K562 (cell line): ENCODE data around the gene HDAC7. TPM values are rescaled to one million over a fixed set of nuclear protein-coding genes. Genes with fewer than 3 reads are reported as not detected.
A peak's percentile ranks its signal among the peaks of the same experiment; 100 is the strongest.

Experiments
- ATAC-seq: fragments of 200-7000 bp; cut with Tn5 transposase; 3 replicates; pipeline ENCODE4 v1.9.1; 2020; ENCODE audit warnings: moderate library complexity
- BruUV-seq: library from RNA; stranded (reverse); fragments of 400-500 nt; replicated peaks from 2 replicates; lab custom pipeline; 2021; lab: Mats Ljungman, UMichigan
- CTCF ChIA-PET: fragments of 300-600 bp; formaldehyde crosslinking; extraction: SDS; loops from one replicate; lab custom pipeline; 2021; ENCODE audit warnings: low intra/inter-chr PET ratio; lab: Yijun Ruan, JAX
- POLR2A ChIA-PET: fragments of 300-600, 350-650 bp; sonication (Branson Sonifier 250); formaldehyde crosslinking; extraction: SDS; loops from one replicate; lab custom pipeline; 2021; ENCODE audit warnings: antibody characterized with exemption, inconsistent platforms; lab: Yijun Ruan, JAX
- DNase-seq, 4 experiments: peaks; one replicate each; pipeline versions ENCODE4 v3.0.0 to v3.0.0-alpha.2; 2011 to 2018; ENCODE audit warnings: low spot score in 3 of 4, mixed read lengths in 3 of 4; ENCODE audit errors: extremely low read depth in 1 of 4
- FAIRE-seq: peaks from 2 replicates; lab custom pipeline; 2011; peaks lifted over from hg19 to GRCh38; lab: Jason Lieb, UNC
- H2AFZ ChIP-seq: 2 replicates; pipeline ENCODE4 v1.6.0; 2011; ENCODE audit warnings: low read depth, low read length, control low read depth, inconsistent platforms
- H3K27ac ChIP-seq: fragments of 200-600 bp; 3 replicates; pipeline ENCODE4 v1.8.0; 2011; ENCODE audit warnings: low read depth, mild to moderate bottlenecking, control low read depth, inconsistent platforms, low read length, moderate library complexity, mixed read lengths; ENCODE audit errors: extremely low read depth
- H3K27me3 ChIP-seq, 2 experiments: fragments of 300-600 bp in 1 of 2; 2 replicates in 1 of 2; 3 replicates in 1 of 2; pipeline versions ENCODE4 v1.6.0 to v1.8.0; 2011; ENCODE audit warnings: inconsistent platforms in 2 of 2, low read length in 2 of 2, mild to moderate bottlenecking in 1 of 2, mixed read lengths in 1 of 2, moderate library complexity in 1 of 2; ENCODE audit not compliant: control insufficient read depth in 2 of 2, insufficient read depth in 2 of 2
- H3K36me3 ChIP-seq: fragments of 300-600 bp; 3 replicates; pipeline ENCODE4 v1.8.0; 2011; ENCODE audit warnings: mild to moderate bottlenecking, low read length, inconsistent platforms; ENCODE audit not compliant: control insufficient read depth, insufficient read depth
- H3K4me1 ChIP-seq, 2 experiments: fragments of 200-600 bp in 1 of 2; replicated peaks in 1 of 2; 2 replicates in 1 of 2; 3 replicates in 1 of 2; pipeline versions ENCODE4 v1.5.1 to v1.8.0; 2011; ENCODE audit warnings: inconsistent platforms in 2 of 2, low read length in 2 of 2, mild to moderate bottlenecking in 1 of 2, mixed read lengths in 1 of 2, moderate library complexity in 1 of 2; ENCODE audit not compliant: control insufficient read depth in 2 of 2, insufficient read depth in 2 of 2
- H3K4me2 ChIP-seq: 2 replicates; pipeline ENCODE4 v1.6.1; 2011; ENCODE audit warnings: low read length, control low read depth, inconsistent platforms, mixed read lengths; ENCODE audit not compliant: insufficient read depth
- H3K4me3 ChIP-seq: fragments of 200-600 bp; sonication (generic), shearing (Covaris generic); 2 replicates; pipeline ENCODE4 v1.5.1; 2016; ENCODE audit warnings: control low read depth, inconsistent platforms
- H3K79me2 ChIP-seq: fragments of 200-600 bp; 3 replicates; pipeline ENCODE4 v1.8.0; 2011; ENCODE audit warnings: low read length, inconsistent platforms; ENCODE audit not compliant: control insufficient read depth, insufficient read depth
- H3K9ac ChIP-seq, 2 experiments: 2 replicates each; pipeline versions ENCODE4 v1.6.0 to v1.6.1; 2011; ENCODE audit warnings: low read depth in 2 of 2, low read length in 2 of 2, control low read depth in 1 of 2, inconsistent platforms in 1 of 2, mild to moderate bottlenecking in 1 of 2, mixed read lengths in 1 of 2; ENCODE audit not compliant: insufficient read depth in 1 of 2
- H3K9me1 ChIP-seq: one replicate; pipeline ENCODE4 v1.6.0; 2011; ENCODE audit warnings: inconsistent platforms, mild to moderate bottlenecking, low read length, moderate library complexity; ENCODE audit not compliant: control insufficient read depth, insufficient read depth
- H3K9me3 ChIP-seq: replicated peaks from 2 replicates; pipeline ENCODE4 v1.5.1; 2011; ENCODE audit warnings: low read depth, low read length, inconsistent platforms; ENCODE audit not compliant: control insufficient read depth, insufficient read depth
- H4K20me1 ChIP-seq: replicated peaks from 2 replicates; pipeline ENCODE4 v1.6.1; 2011; ENCODE audit warnings: low read length, inconsistent platforms, mixed read lengths; ENCODE audit not compliant: control insufficient read depth, insufficient read depth
- BCOR ChIP-seq: fragments of 450-650 bp; IDR thresholded peaks from 2 replicates; pipeline ENCODE4 v1.6.1; 2016
- CREB1 ChIP-seq, 2 experiments: sonication (generic) in 1 of 2; formaldehyde crosslinking in 1 of 2; IDR thresholded peaks; 2 replicates each; pipeline versions ENCODE4 v1.6.1 to v1.8.0; 2012 to 2022; ENCODE audit warnings: inconsistent platforms in 1 of 2, mild to moderate bottlenecking in 1 of 2, missing genetic modification reagents in 1 of 2, moderate library complexity in 1 of 2
- CTCF ChIP-seq, 3 experiments: IDR thresholded peaks in 2 of 3; conservative IDR thresholded peaks in 1 of 3; 2 replicates each; pipeline ENCODE4 v1.5.1; 2011 to 2012; ENCODE audit warnings: low read length in 3 of 3, mild to moderate bottlenecking in 3 of 3, control low read depth in 2 of 3, improper control_type of control experiment in 1 of 3, inconsistent platforms in 1 of 3, low read depth in 1 of 3, mixed read lengths in 1 of 3, moderate library complexity in 1 of 3; ENCODE audit not compliant: insufficient read depth in 2 of 3
- DEAF1 ChIP-seq: fragments of 450-650 bp; formaldehyde crosslinking; IDR thresholded peaks from 2 replicates; pipeline ENCODE4 v1.4.0; 2020; ENCODE audit warnings: mild to moderate bottlenecking, moderate library complexity
- ETV1 ChIP-seq: fragments of 450-650 bp; conservative IDR thresholded peaks from 2 replicates; pipeline ENCODE4 v1.6.1; 2016; ENCODE audit warnings: missing genetic modification characterization, control low read depth, low read depth, missing compliant biosample characterization
- HDAC2 ChIP-seq: fragments of 450-650 bp; IDR thresholded peaks from 2 replicates; pipeline ENCODE4 v1.6.1; 2016; ENCODE audit warnings: mild to moderate bottlenecking
- HNRNPLL ChIP-seq: fragments of 200-400 bp; formaldehyde crosslinking; IDR thresholded peaks from 2 replicates; pipeline ENCODE4 v1.6.1; 2017; ENCODE audit warnings: low read length, low read depth, mild to moderate bottlenecking; ENCODE audit not compliant: poor library complexity, severe bottlenecking
- KDM1A ChIP-seq, 2 experiments: fragments of 450-650 bp; IDR thresholded peaks; 2 replicates each; pipeline ENCODE4 v1.6.1; 2016; ENCODE audit warnings: mild to moderate bottlenecking in 2 of 2
- NR2C2 ChIP-seq, 2 experiments: fragments of 200-800 bp in 1 of 2; sonication (Bioruptor generic) in 1 of 2; sonication (generic) in 1 of 2; formaldehyde crosslinking in 1 of 2; IDR thresholded peaks; 2 replicates each; pipeline versions ENCODE4 v1.6.1 to v1.8.0; 2016 to 2022; ENCODE audit warnings: mild to moderate bottlenecking in 1 of 2, missing compliant biosample characterization in 1 of 2, missing genetic modification characterization in 1 of 2, missing genetic modification reagents in 1 of 2
- SRSF3 ChIP-seq: fragments of 200-400 bp; formaldehyde crosslinking; IDR thresholded peaks from 2 replicates; pipeline ENCODE4 v1.6.1; 2016; ENCODE audit warnings: mild to moderate bottlenecking, low read length, moderate library complexity; ENCODE audit not compliant: insufficient read depth
- TEAD1 ChIP-seq, 2 experiments: fragments of 450-650 bp in 1 of 2; sonication (generic) in 1 of 2; formaldehyde crosslinking; IDR thresholded peaks; 2 replicates each; pipeline versions ENCODE4 v1.4.0 to v1.8.0; 2020 to 2022; ENCODE audit warnings: mild to moderate bottlenecking in 2 of 2, missing genetic modification reagents in 1 of 2
- VEZF1 ChIP-seq: fragments of 200-800 bp; sonication (Bioruptor generic); IDR thresholded peaks from 2 replicates; pipeline ENCODE4 v1.6.1; 2017; ENCODE audit warnings: missing genetic modification characterization, missing compliant biosample characterization
- WGBS: fragments of 100-300 bp; shearing (Covaris generic); methylation state at CpG from one replicate; pipeline ENCODE4 v1.1.6; 2016; ENCODE audit warnings: low coverage, mixed read lengths; ENCODE audit not compliant: insufficient coverage; ENCODE audit errors: missing lambda C conversion rate; 5-methylcytosine and 5-hydroxymethylcytosine counted together
- in situ Hi-C: fragments of 300-500 bp; cut with MboI; formaldehyde crosslinking; loops from 4 replicates; pipeline ENCODE4 v1.15.0; 2018; ENCODE audit warnings: inconsistent platforms, mixed read lengths
- intact Hi-C: fragments of 100-400 bp; cut with micrococcal nuclease; formaldehyde crosslinking; loops from 2 replicates; pipeline ENCODE4 v1.14.2; 2022
- polyA plus RNA-seq, 8 experiments: library from polyadenylated mRNA; depleted of rRNA in 4 of 8; stranded (reverse) in 5 of 8; unstranded in 3 of 8; fragments of >200 nt; fragmentation: Nextera tagmentation in 2 of 8; fragmentation: Illumina TruSeq in 1 of 8; extraction: Ambion mirVana in 2 of 8; extraction: Trizol in 1 of 8; gene quantifications; 2 replicates each; pipeline versions ENCODE4 v1.2.1 to v1.2.3, GENCODE V29; 2011 to 2014; ENCODE audit warnings: inconsistent platforms in 1 of 8, missing spikeins in 1 of 8
- total RNA-seq, 7 experiments: library from RNA; depleted of rRNA in 6 of 7; stranded (reverse); fragments of >200 nt in 6 of 7; fragmentation: Illumina TruSeq in 2 of 7; extraction: Trizol in 2 of 7; gene quantifications; 2 replicates each; pipeline versions ENCODE4 v1.2.1 to v1.2.3, GENCODE V29; 2011 to 2021; ENCODE audit warnings: low replicate concordance in 1 of 7

HDAC7 gene
- total and polyA plus RNA-seq, 9 of the 15 experiments (the other 6 are each of a cell fraction or from before 2014, with no cell fraction given): 2.5 to 129 (median 31.1) TPM

GRCh38 chr12:47744005-47744651 is 75.6 kb downstream of the HDAC7 start:
- in situ Hi-C loops: no loop called here
- H2AFZ ChIP-seq: no peak overlapping the region
- H3K36me3 ChIP-seq: no peaks in the 10 kb centered on the region
- no peak overlapping the region for H3K4me2 ChIP-seq
- no peaks in the 10 kb centered on the region for H3K9me3 ChIP-seq
- BruUV-seq: no TSS peak
- POLR2A ChIA-PET: interaction anchor here (0.6 to 2.0 kb wide), 9 partner anchors 11 to 211 kb away, joined by 3 to 5 read pairs (median 3); partner anchors contain the start of gene RAPGEF3
- no peaks in the 10 kb centered on the region for H3K9me1 ChIP-seq
- ATAC-seq (peak; percentile 52; the same call in 2 of the 3 replicates), DNase-seq (peak; percentile 38 to 48 (median 44)), FAIRE-seq (peak; percentile 79)
- H3K4me1 ChIP-seq: peaks cover 19 to 48% of the 10 kb centered on the region in 2 experiments
- no peaks in the 10 kb centered on the region; the same call in 1 of the 2 replicates for H4K20me1 ChIP-seq
- H3K79me2 ChIP-seq: no peaks in the 10 kb centered on the region
- 5% methylated on average over 8 of the region's 10 CpGs for WGBS
- H3K27ac ChIP-seq: no peak overlapping the region
- peak overlapping the region in 1 of 2 experiments; percentile 81; a peak in 2 of 4 replicates for H3K9ac ChIP-seq
- H3K4me3 ChIP-seq: no peak overlapping the region
- intact Hi-C loops: loop anchor here (2.0 kb wide), 1 partner anchor 23 kb away; no protein-coding TSS in a partner anchor
- CTCF ChIA-PET: interaction anchor here (0.6 to 5.5 kb wide), 7 partner anchors 16 to 446 kb away, joined by 3 to 59 read pairs (median 16); partner anchors contain the start of gene SLC48A1
- H3K27me3 ChIP-seq: peaks cover 21 to 59% of the 10 kb centered on the region in 2 experiments
- TF ChIP-seq ETV1 (tag) (no peak), TEAD1 (CRISPR knock-in tag; IDR thresholded peaks at IDR 0.05) (peak; percentile 42 to 82; a peak in 1 of 4 replicates), KDM1A (IDR thresholded peaks at IDR 0.05) (peak in 1 of 2 experiments; percentile 37; a peak in 1 of 4 replicates), BCOR (peak; percentile 85), SRSF3 (no peak), VEZF1 (0 out of 2 replicates have a peak, but pooled peaks have one; percentile 7), HDAC2 (0 out of 2 replicates have a peak, but pooled peaks have one; percentile 33), NR2C2 (CRISPR knock-in tag; IDR thresholded peaks at IDR 0.05) (no peak), NR2C2 (tag; IDR thresholded peaks at IDR 0.05) (no peak), DEAF1 (CRISPR knock-in tag) (peak; percentile 37; the same call in 1 of the 2 replicates), HNRNPLL (no peak), CREB1 (IDR thresholded peaks at IDR 0.05) (no peak), CREB1 (CRISPR knock-in tag; IDR thresholded peaks at IDR 0.05) (no peak), CTCF (IDR thresholded peaks at IDR 0.05 in 2 of 3, conservative IDR thresholded peaks at IDR 0.05 in 1 of 3; ENCODE audit: insufficient read depth in 2 of 3, low read depth in 1 of 3, low read length in 3 of 3) (peak; percentile 69 to 77 (median 73))
